ENCODE data around the gene TMOD2. TPM values are rescaled to one million over a fixed set of nuclear protein-coding genes. Genes with fewer than 3 reads are reported as not detected.

Gene TMOD2
- total RNA-seq, 1 experiment from 2014 or later, result 3.0 TPM

- Histone ChIP-seq H3K18ac (ENCODE audit: insufficient read length, low read depth, low read length) (no peak overlapping the region), H3K4me1 (ENCODE audit: insufficient read depth, low read length) (no peaks in the 10 kb centered on the region), H3K23me2 (ENCODE audit: insufficient read length, low read depth, low read length, poor library complexity, severe bottlenecking) (no peaks in the 10 kb centered on the region), H4K5ac (ENCODE audit: insufficient read length, low read depth, low read length) (no peak overlapping the region), H3K79me2 (ENCODE audit: insufficient read depth, low read length) (no peaks in the 10 kb centered on the region), H4K91ac (ENCODE audit: insufficient read length, low read depth, low read length) (no peak overlapping the region), H3K4me2 (ENCODE audit: insufficient read depth, insufficient read length, low read length) (no peak overlapping the region), H3K4ac (ENCODE audit: low read depth, low read length) (no peak overlapping the region), H4K20me1 (ENCODE audit: control insufficient read depth, insufficient read depth, insufficient read length) (no peaks in the 10 kb centered on the region), H3K27ac (ENCODE audit: insufficient read length, low read depth, low read length) (no peak overlapping the region), H2BK5ac (ENCODE audit: insufficient read length, low read length) (no peak overlapping the region), H3K27me3 (ENCODE audit: insufficient read depth, low read length) (no peaks in the 10 kb centered on the region), H2BK120ac (ENCODE audit: low read depth, low read length, poor library complexity, severe bottlenecking) (no peak overlapping the region), H3T11ph (ENCODE audit: low read length) (no peak overlapping the region), H3K14ac (ENCODE audit: insufficient read depth, low read length) (no peak overlapping the region), H2AFZ (ENCODE audit: low read length) (no peak overlapping the region), H2BK15ac (ENCODE audit: low read depth, low read length) (no peak overlapping the region), H3K9me3 (ENCODE audit: control insufficient read depth, low read depth, low read length) (no peaks in the 10 kb centered on the region), H3K9ac (ENCODE audit: extremely low read depth, insufficient read length, low read length) (no peak overlapping the region), H3K56ac (ENCODE audit: insufficient read length, low read depth, low read length) (no peak overlapping the region), H4K8ac (replicated peaks; ENCODE audit: insufficient read length, low read depth, low read length) (no peak overlapping the region), H2AK5ac (ENCODE audit: insufficient read length, low read length) (no peak overlapping the region), H2BK20ac (ENCODE audit: low read depth, low read length, poor library complexity, severe bottlenecking) (no peak overlapping the region), H3K79me1 (ENCODE audit: insufficient read depth, low read depth, low read length, poor library complexity, severe bottlenecking) (no peaks in the 10 kb centered on the region), H3K23ac (ENCODE audit: insufficient read length, low read depth, low read length) (no peak overlapping the region), H2BK12ac (ENCODE audit: insufficient read length, low read depth, low read length) (no peak overlapping the region)
- Mint-ChIP-seq H3K4me3 (no peak overlapping the region), H3K9me3 (no peaks in the 10 kb centered on the region), H3K27ac (no peak overlapping the region), H3K36me3 (ENCODE audit: insufficient read depth in 1 of 3, low read depth in 3 of 3) (peaks cover 5 to 20% (median 12%) of the 10 kb centered on the region in 3 experiments; a peak in 5 of 7 replicates), H3K27me3 (ENCODE audit: low read depth) (no peaks in the 10 kb centered on the region), H3K4me1 (no peaks in the 10 kb centered on the region)
- TF ChIP-seq CTCF (conservative IDR thresholded peaks at IDR 0.05), result no peak
- WGBS (ENCODE audit: extremely low coverage, insufficient read length, low lambda C conversion rate), result no CpG with 5 or more reads among the region's 1 CpG
- no peak for DNase-seq
Observed at GRCh38 chr15:51702710-51703109, 48.7 kb upstream of the TMOD2 start.
